Mucosa of descending colon (tissue), 3 donors: Measurements from ENCODE around the gene FES. TPM values are rescaled to one million over a fixed set of nuclear protein-coding genes. Genes with fewer than 3 reads are reported as not detected.
A peak's percentile ranks its signal among the peaks of the same experiment; 100 is the strongest.

ENCODE experiments used
- ATAC-seq: fragments of 200-7000 bp; cut with Tn5 transposase; one replicate; pipeline ENCODE4 v1.9.1; 2020; ENCODE audit warnings: mild to moderate bottlenecking, moderate library complexity
- DNase-seq, 3 donors: peaks; one replicate each; pipeline ENCODE4 v3.0.0-alpha.2; 2020
- H3K36me3 ChIP-seq: fragments of 200-600 bp; one replicate; pipeline ENCODE4 v1.8.0; 2021; ENCODE audit warnings: low read depth, mild to moderate bottlenecking
- H3K4me1 ChIP-seq: fragments of 200-600 bp; one replicate; pipeline ENCODE4 v1.8.0; 2021; ENCODE audit warnings: low read depth, mild to moderate bottlenecking
- H3K4me3 ChIP-seq: fragments of 200-600 bp; one replicate; pipeline ENCODE4 v1.8.0; 2021; ENCODE audit warnings: mild to moderate bottlenecking
- H3K9me3 ChIP-seq: fragments of 200-600 bp; one replicate; pipeline ENCODE4 v1.8.0; 2021; ENCODE audit warnings: mild to moderate bottlenecking
- CTCF ChIP-seq: fragments of 200-600 bp; IDR thresholded peaks from one replicate; pipeline ENCODE4 v1.8.0; 2022; ENCODE audit warnings: antibody characterized with exemption, mild to moderate bottlenecking
- intact Hi-C, 2 donors: fragments of 100-400 bp; cut with DNase I in 1 of 2; cut with micrococcal nuclease in 1 of 2; formaldehyde crosslinking; loops; one replicate each; pipeline versions ENCODE4 v1.11.0 to v1.11.1; 2022; cut with DNase I, micrococcal nuclease
- total RNA-seq, 3 donors: library from RNA; stranded (reverse); fragmentation: NEBNext Ultra II Directional in 2 of 3; extraction: Animal tissue kit (Norgen Biotek cat#: 25700) in 2 of 3; gene quantifications; one replicate each; pipeline versions ENCODE4 v1.2.1 to v1.2.4, GENCODE V29; 2021 to 2023
- donor health status: DM: no; HTN: no; CAD: no; lungs with moderate emphysema.
- donor health status: DM: no; HTN: no; CAD: no.
- donor health status: DM: no; HTN: yes; CAD: no.

FES gene
- total RNA-seq, 3 donors from 2014 or later, result 7.9 to 18.6 (median 12.1) TPM

GRCh38 chr15:90934949-90935751, 50.8 kb downstream of the FES start, which contains the start of gene UNC45A:
Gene UNC45A, plus strand, starts transcription at chr15:90935285. Its CDS starts 40 bp downstream, at chr15:90935325.
- Histone ChIP-seq H3K36me3 (peaks cover under 1% of the 10 kb centered on the region), H3K9me3 (no peaks in the 10 kb centered on the region), H3K4me3 (peak within 1 kb of the TSS; percentile 42), H3K4me1 (peaks cover 26% of the 10 kb centered on the region)
- intact Hi-C loops, result no loop called here
- ATAC-seq (peak; percentile 82), DNase-seq (peak; percentile 97 to 98 (median 98))
- TF ChIP-seq CTCF, result no peak

GRCh38 chr15:90936823-90937222, 52.5 kb downstream of the FES start:
- peaks cover 6% of the 10 kb centered on the region for H3K36me3 ChIP-seq
- DNase-seq (no peak), ATAC-seq (no peak)
- TF ChIP-seq CTCF, result no peak
- intact Hi-C loops, result no loop called here
- peaks cover 14% of the 10 kb centered on the region for H3K4me1 ChIP-seq
- no peak overlapping the region for H3K4me3 ChIP-seq
- no peaks in the 10 kb centered on the region for H3K9me3 ChIP-seq

GRCh38 chr15:90938261-90938660, 54.0 kb downstream of the FES start:
- ATAC-seq (no peak), DNase-seq (no peak)
- Histone ChIP-seq H3K4me3 (no peak overlapping the region), H3K9me3 (no peaks in the 10 kb centered on the region), H3K4me1 (peaks cover 10% of the 10 kb centered on the region), H3K36me3 (peaks cover 6% of the 10 kb centered on the region)
- intact Hi-C loops, result no loop called here
- no peak for TF ChIP-seq CTCF

GRCh38 chr15:90939756-90940155, 55.5 kb downstream of the FES start:
- H3K4me1 ChIP-seq, result peaks cover 10% of the 10 kb centered on the region
- ATAC-seq, result no peak
- DNase-seq, result peak in 2 of 3 donors; percentile 9 to 15
- TF ChIP-seq CTCF, result no peak
- H3K4me3 ChIP-seq, result no peak overlapping the region
- H3K9me3 ChIP-seq, result no peaks in the 10 kb centered on the region
- H3K36me3 ChIP-seq, result peaks cover 6% of the 10 kb centered on the region
- intact Hi-C loops, result no loop called here

GRCh38 chr15:90941038-90941437, 56.7 kb downstream of the FES start:
- TF ChIP-seq CTCF, result no peak
- DNase-seq (peak in 2 of 3 donors; percentile 12 to 19), ATAC-seq (no peak)
- Histone ChIP-seq H3K4me3 (no peak overlapping the region), H3K9me3 (no peaks in the 10 kb centered on the region), H3K4me1 (peaks cover 5% of the 10 kb centered on the region), H3K36me3 (peaks cover 6% of the 10 kb centered on the region)
- intact Hi-C loops, result no loop called here
